Naive B cell (primary cell): Measurements from ENCODE around the gene ZIC4. TPM values are rescaled to one million over a fixed set of nuclear protein-coding genes. Genes with fewer than 3 reads are reported as not detected.

ENCODE experiments used
- ATAC-seq, 2 donors: fragments of 150-1000 bp; cut with Tn5 transposase; 2 replicates each; pipeline ENCODE4 v1.10.0; 2021; ENCODE audit warnings: low read depth in 2 of 2, mild to moderate bottlenecking in 2 of 2, moderate library complexity in 2 of 2
- DNase-seq: peaks from one replicate; pipeline ENCODE4 v3.0.0; 2022
- H3K27ac Mint-ChIP-seq, 6 donors: one replicate each; pipeline ENCODE4 v1.8.0; 2020 to 2022; ENCODE audit warnings: mild to moderate bottlenecking in 6 of 6, mixed read lengths in 6 of 6, moderate library complexity in 5 of 6, inconsistent platforms in 2 of 6
- H3K27me3 Mint-ChIP-seq, 3 donors: one replicate each; pipeline ENCODE4 v1.8.0; 2021 to 2022; ENCODE audit warnings: mixed read lengths in 3 of 3, mild to moderate bottlenecking in 1 of 3
- H3K36me3 Mint-ChIP-seq, 2 donors: one replicate each; pipeline ENCODE4 v1.8.0; 2020 to 2022; ENCODE audit warnings: mixed read lengths in 2 of 2, inconsistent platforms in 1 of 2, mild to moderate bottlenecking in 1 of 2
- H3K4me1 Mint-ChIP-seq, 3 donors: one replicate each; pipeline ENCODE4 v1.8.0; 2020 to 2022; ENCODE audit warnings: mixed read lengths in 3 of 3, inconsistent platforms in 1 of 3, mild to moderate bottlenecking in 1 of 3, moderate library complexity in 1 of 3
- H3K4me3 Mint-ChIP-seq, 8 donors: one replicate each; pipeline ENCODE4 v1.8.0; 2020 to 2022; ENCODE audit warnings: mild to moderate bottlenecking in 8 of 8, mixed read lengths in 8 of 8, moderate library complexity in 8 of 8, inconsistent platforms in 2 of 8
- H3K9me3 Mint-ChIP-seq, 7 donors: one replicate each; pipeline ENCODE4 v1.8.0; 2020 to 2022; ENCODE audit warnings: mixed read lengths in 7 of 7, mild to moderate bottlenecking in 5 of 7, inconsistent platforms in 2 of 7, moderate library complexity in 1 of 7
- polyA plus RNA-seq, 6 donors: library from polyadenylated mRNA; unstranded; fragments of 300-500 nt; fragmentation: Illumina TruSeq; gene quantifications; one replicate each; pipeline ENCODE4 v1.2.3, GENCODE V29; 2021; ENCODE audit warnings: low read depth in 6 of 6

Gene ZIC4
- polyA plus RNA-seq, 6 donors from 2014 or later, result not detected

GRCh38 chr3:147398813-147399534 is 7.4 kb downstream of the ZIC4 start:
- H3K27ac Mint-ChIP-seq, result peak overlapping the region in 1 of 6 donors; percentile 27
- DNase-seq, result no peak
- peaks cover 0 to 28% (median 13%) of the 10 kb centered on the region in 7 donors for H3K9me3 Mint-ChIP-seq
- H3K4me3 Mint-ChIP-seq, result peak overlapping the region in 1 of 8 donors; percentile 52
- peaks cover 0 to 11% (median 0%) of the 10 kb centered on the region in 3 donors for H3K4me1 Mint-ChIP-seq
- H3K36me3 Mint-ChIP-seq, result peaks cover 0 to 22% of the 10 kb centered on the region in 2 donors
- ATAC-seq, result no peak
- H3K27me3 Mint-ChIP-seq, result peaks cover 56 to 84% (median 77%) of the 10 kb centered on the region in 3 donors

DNA sequence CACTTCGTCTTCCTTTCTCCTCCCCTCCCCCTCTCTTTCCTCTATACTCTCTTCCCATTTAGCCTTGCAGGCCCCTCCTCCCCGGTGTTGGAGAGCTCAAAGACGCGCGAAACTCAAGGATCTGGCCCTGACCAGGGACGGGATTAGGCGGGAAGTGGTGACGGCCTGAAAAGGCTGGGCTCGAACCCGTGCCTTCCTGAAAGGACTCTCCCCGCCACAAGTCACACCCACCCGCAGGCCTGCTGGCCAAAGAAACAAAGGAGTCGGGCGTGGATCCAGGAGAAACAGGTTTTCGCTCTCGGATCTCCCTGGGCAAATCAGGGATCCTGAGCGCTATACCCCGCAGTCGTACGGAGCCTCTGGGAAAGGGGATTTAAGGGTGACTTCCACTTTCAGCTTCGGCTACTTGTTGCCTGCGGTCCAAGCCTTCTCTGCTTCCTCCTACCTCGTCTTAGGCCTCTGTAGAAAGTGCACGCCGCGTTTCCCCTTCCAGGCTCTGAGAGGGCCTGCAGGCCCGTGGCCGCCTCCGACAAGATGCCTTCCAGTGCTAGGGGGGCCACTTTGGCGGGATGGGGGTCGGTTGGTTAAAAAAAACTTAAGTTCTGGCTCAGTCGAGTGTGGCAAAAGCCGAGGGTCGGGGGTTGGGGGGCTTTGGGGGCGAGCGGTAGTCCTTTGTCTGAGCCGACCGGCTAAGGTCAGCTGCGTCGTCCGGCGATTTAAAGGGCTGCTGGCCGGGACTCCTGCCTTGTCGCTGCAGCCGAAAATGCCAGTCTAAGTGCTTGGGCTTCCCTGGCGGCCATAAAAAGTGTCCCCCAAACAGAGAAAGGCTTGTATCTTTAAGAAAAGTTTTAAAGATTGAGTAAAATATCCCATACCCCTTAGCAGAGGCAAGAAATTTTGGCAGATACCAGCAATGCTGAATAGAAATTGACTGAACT is 8.2 kb downstream of the ZIC4 start:
- Mint-ChIP-seq H3K27me3 (peaks cover 54 to 83% (median 76%) of the 10 kb centered on the region in 3 donors), H3K9me3 (peaks cover 0 to 30% (median 13%) of the 10 kb centered on the region in 7 donors), H3K4me1 (peaks cover 0 to 12% (median 0%) of the 10 kb centered on the region in 3 donors), H3K4me3 (no peak overlapping the region), H3K27ac (peak overlapping the region in 1 of 6 donors; percentile 44), H3K36me3 (peaks cover 0 to 26% of the 10 kb centered on the region in 2 donors)
- ATAC-seq, result no peak
- DNase-seq, result no peak

GRCh38 chr3:147397155-147397874 is 9.0 kb downstream of the ZIC4 start:
- DNase-seq (no peak), ATAC-seq (no peak)
- H3K9me3 Mint-ChIP-seq, result peaks cover 0 to 25% (median 13%) of the 10 kb centered on the region in 7 donors
- peaks cover 0 to 26% of the 10 kb centered on the region in 2 donors for H3K36me3 Mint-ChIP-seq
- H3K4me3 Mint-ChIP-seq, result peak overlapping the region in 1 of 8 donors; percentile 47
- H3K27me3 Mint-ChIP-seq, result peaks cover 49 to 86% (median 75%) of the 10 kb centered on the region in 3 donors
- H3K4me1 Mint-ChIP-seq, result peaks cover 0 to 12% (median 0%) of the 10 kb centered on the region in 3 donors
- peak overlapping the region in 3 of 6 donors; percentile 44 to 91 (median 83) for H3K27ac Mint-ChIP-seq

DNA sequence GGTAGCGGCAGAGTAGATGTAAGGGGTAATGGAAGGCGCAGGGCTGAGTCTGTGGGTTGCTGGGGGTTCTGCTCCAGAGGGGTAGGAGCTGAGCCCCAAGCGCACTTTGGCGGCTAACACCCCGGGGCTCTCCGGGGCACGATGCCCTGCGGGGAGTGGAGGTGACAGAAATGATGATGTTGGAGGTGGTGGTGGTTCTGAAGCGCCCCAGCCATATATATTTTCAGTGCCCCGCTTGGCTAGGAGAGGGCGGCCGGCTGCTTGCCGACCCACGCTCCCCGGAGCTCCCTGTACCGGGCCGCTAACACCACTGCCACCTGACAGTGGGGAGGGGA is 9.7 kb downstream of the ZIC4 start:
- DNase-seq (no peak), ATAC-seq (no peak)
- H3K4me3 Mint-ChIP-seq, result peak overlapping the region in 1 of 8 donors; percentile 9
- H3K27ac Mint-ChIP-seq, result no peak overlapping the region
- H3K4me1 Mint-ChIP-seq, result peaks cover 0 to 12% (median 0%) of the 10 kb centered on the region in 3 donors
- peaks cover 43 to 88% (median 74%) of the 10 kb centered on the region in 3 donors for H3K27me3 Mint-ChIP-seq
- peaks cover 0 to 23% (median 13%) of the 10 kb centered on the region in 7 donors for H3K9me3 Mint-ChIP-seq
- H3K36me3 Mint-ChIP-seq, result peaks cover 0 to 26% of the 10 kb centered on the region in 2 donors

- peaks cover 2 to 23% (median 16%) of the 10 kb centered on the region in 7 donors for H3K9me3 Mint-ChIP-seq
- peaks cover 0 to 12% (median 0%) of the 10 kb centered on the region in 3 donors for H3K4me1 Mint-ChIP-seq
- DNase-seq (no peak), ATAC-seq (no peak)
- peak overlapping the region in 1 of 8 donors; percentile 9 for H3K4me3 Mint-ChIP-seq
- peaks cover 38 to 92% (median 74%) of the 10 kb centered on the region in 3 donors for H3K27me3 Mint-ChIP-seq
- H3K27ac Mint-ChIP-seq, result no peak overlapping the region
- peaks cover 0 to 26% of the 10 kb centered on the region in 2 donors for H3K36me3 Mint-ChIP-seq
Observed at GRCh38 chr3:147395899-147396711, 10.2 kb downstream of the ZIC4 start.

- H3K27ac Mint-ChIP-seq, result no peak overlapping the region
Observed at GRCh38 chr3:147394884-147395225, 11.5 kb downstream of the ZIC4 start.

DNA sequence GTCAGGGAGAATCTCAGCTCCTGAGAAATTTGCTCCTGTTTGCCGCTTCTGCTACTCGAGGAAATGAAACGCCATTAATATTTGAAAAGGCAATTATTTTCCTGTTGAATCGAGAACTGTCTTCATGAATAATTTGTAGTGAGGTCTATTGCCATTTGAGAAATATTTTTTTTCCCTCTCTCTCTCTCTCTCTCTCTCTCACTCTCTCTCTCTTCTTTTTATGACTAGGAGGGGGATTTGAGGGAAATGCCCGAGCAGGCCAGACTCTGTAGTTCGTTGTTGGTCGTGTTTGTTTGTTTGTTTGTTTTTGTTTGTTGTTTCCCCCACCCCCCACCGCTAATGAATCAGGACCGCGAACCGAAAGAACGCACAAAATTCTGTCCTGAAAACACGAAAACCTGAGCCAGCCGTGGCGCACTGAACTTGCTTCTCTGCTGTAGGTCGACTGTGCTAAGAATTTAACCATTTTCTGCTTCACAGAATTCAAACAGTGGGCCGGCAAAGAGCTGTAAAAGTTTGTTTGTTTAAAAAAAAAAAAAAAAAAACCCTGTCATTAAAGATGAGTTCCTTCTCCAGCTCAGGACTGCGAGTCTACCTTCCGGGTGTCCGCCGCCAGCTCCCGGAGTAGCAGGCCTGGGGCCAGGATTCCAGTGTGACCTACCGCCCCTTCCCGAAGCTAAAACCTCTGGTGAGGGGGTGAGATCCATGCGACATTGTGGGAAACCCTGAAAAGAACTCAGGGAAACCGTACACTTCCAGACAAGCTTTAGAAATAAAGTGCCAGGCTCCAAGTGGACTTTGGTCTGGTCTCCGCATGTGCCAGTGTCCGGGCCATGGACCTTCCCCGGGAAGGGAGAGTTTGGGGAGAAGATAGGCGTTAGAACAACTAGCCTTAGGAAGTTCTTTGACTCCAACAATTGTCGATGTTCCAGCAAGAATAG is 12.1 kb downstream of the ZIC4 start:
- Mint-ChIP-seq H3K27me3 (peaks cover 34 to 89% (median 71%) of the 10 kb centered on the region in 3 donors), H3K36me3 (peaks cover 2 to 26% of the 10 kb centered on the region in 2 donors), H3K9me3 (peaks cover 2 to 25% (median 20%) of the 10 kb centered on the region in 7 donors), H3K4me1 (peaks cover 0 to 12% (median 0%) of the 10 kb centered on the region in 3 donors), H3K4me3 (no peak overlapping the region), H3K27ac (peak overlapping the region in 1 of 6 donors; percentile 47)
- ATAC-seq, result no peak
- no peak for DNase-seq

More at GRCh38 chr3:147394884-147395225, 11.5 kb downstream of the ZIC4 start:
- Mint-ChIP-seq H3K9me3 (peaks cover 2 to 24% (median 17%) of the 10 kb centered on the region in 7 donors), H3K4me1 (peaks cover 0 to 12% (median 0%) of the 10 kb centered on the region in 3 donors), H3K27me3 (peaks cover 33 to 89% (median 69%) of the 10 kb centered on the region in 3 donors), H3K36me3 (peaks cover 0 to 26% of the 10 kb centered on the region in 2 donors), H3K4me3 (no peak overlapping the region)
- no peak for ATAC-seq
- DNase-seq, result no peak

- H3K9me3 Mint-ChIP-seq, result peaks cover 2 to 26% (median 24%) of the 10 kb centered on the region in 7 donors
Observed at GRCh38 chr3:147393261-147393942, 12.9 kb downstream of the ZIC4 start.

GRCh38 chr3:147392625-147392946 is 13.8 kb downstream of the ZIC4 start:
- H3K4me3 Mint-ChIP-seq, result peak overlapping the region in 2 of 8 donors; percentile 22 to 41
- H3K27me3 Mint-ChIP-seq, result peaks cover 43 to 91% (median 76%) of the 10 kb centered on the region in 3 donors
- peak overlapping the region in 1 of 6 donors; percentile 68 for H3K27ac Mint-ChIP-seq
- H3K4me1 Mint-ChIP-seq, result peaks cover 0 to 9% (median 0%) of the 10 kb centered on the region in 3 donors
- DNase-seq (no peak), ATAC-seq (no peak)
- peaks cover 5 to 21% of the 10 kb centered on the region in 2 donors for H3K36me3 Mint-ChIP-seq
- H3K9me3 Mint-ChIP-seq, result peaks cover 1 to 29% (median 25%) of the 10 kb centered on the region in 7 donors

More at GRCh38 chr3:147393261-147393942, 12.9 kb downstream of the ZIC4 start:
- H3K36me3 Mint-ChIP-seq, result peaks cover 5 to 26% of the 10 kb centered on the region in 2 donors
- peak overlapping the region in 2 of 8 donors; percentile 29 to 41 for H3K4me3 Mint-ChIP-seq
- H3K27ac Mint-ChIP-seq, result peak overlapping the region in 2 of 6 donors; percentile 52 to 69
- no peak for DNase-seq
- H3K4me1 Mint-ChIP-seq, result peaks cover 0 to 9% (median 0%) of the 10 kb centered on the region in 3 donors
- no peak for ATAC-seq
- H3K27me3 Mint-ChIP-seq, result peaks cover 37 to 91% (median 73%) of the 10 kb centered on the region in 3 donors

DNA sequence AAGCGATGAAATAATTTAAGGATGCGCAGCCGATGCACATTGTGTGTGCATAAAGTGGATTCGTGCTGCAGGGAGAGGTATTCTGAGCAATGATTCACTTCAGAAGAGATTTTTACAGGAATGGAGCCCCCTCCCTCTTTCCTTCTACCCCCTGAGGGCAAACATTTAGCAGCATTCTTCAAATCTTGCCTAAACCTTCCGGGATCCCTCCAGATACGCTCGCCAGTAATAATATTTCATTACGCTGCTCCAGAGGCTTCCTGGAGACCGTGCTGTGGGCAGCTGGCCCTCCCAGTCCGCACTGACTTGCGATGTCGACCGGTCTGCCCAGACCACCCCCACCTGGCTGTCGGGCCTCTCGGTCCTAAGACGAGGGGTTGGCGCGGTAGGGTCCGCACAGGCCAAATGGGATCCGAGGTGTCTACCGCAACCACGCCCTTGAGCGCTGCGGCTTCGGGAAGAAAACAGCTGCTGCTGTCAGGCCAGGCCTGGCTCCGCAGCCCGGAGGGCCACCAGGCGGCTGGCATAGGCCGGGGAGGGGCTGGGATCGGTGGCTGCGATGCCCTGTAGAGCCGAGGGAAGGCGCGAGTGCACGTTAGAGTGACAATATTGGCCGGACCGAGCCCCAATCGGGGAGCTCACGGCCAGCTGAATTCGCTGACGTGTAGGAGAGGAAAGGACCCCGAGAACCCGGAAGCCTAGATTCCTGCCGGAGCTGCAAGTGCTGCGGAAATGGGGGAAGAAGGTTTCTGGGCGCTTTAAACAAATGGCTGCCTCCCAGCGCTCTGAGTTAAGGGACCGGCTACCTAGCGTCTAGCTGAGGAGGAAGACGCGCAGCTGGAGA is 14.3 kb downstream of the ZIC4 start:
- Mint-ChIP-seq H3K27ac (peak overlapping the region in 2 of 6 donors; percentile 54 to 68), H3K9me3 (peaks cover 0 to 27% (median 22%) of the 10 kb centered on the region in 7 donors), H3K27me3 (peaks cover 47 to 86% (median 76%) of the 10 kb centered on the region in 3 donors), H3K4me1 (peaks cover 0 to 9% (median 0%) of the 10 kb centered on the region in 3 donors), H3K4me3 (peak overlapping the region in 1 of 8 donors; percentile 41), H3K36me3 (peaks cover 5 to 15% of the 10 kb centered on the region in 2 donors)
- ATAC-seq, result no peak
- DNase-seq, result no peak
